B cell (primary cell): Measurements from ENCODE around the gene TM2D1. TPM values are rescaled to one million over a fixed set of nuclear protein-coding genes. Genes with fewer than 3 reads are reported as not detected.

Experiments
- ATAC-seq: fragments of 200-7000 bp; cut with Tn5 transposase; one replicate; pipeline ENCODE4 v1.10.0; 2021; ENCODE audit warnings: low read depth, mild to moderate bottlenecking, moderate number of reproducible peaks, moderate library complexity
- CTCF ChIA-PET: fragments of 350-600 bp; sonication (Branson Sonifier 250); formaldehyde crosslinking; loops from one replicate; lab custom pipeline; 2021; ENCODE audit warnings: antibody characterized with exemption, inconsistent platforms; lab: Charles Lee
- POLR2A ChIA-PET: fragments of 350-600 bp; sonication (Branson Sonifier 250); formaldehyde crosslinking; loops from one replicate; lab custom pipeline; 2021; ENCODE audit warnings: antibody characterized with exemption; lab: Charles Lee
- DNase-seq: peaks from one replicate; pipeline ENCODE4 v3.0.0; 2013
- H2AFZ ChIP-seq: 2 replicates; pipeline ENCODE4 v1.6.1; 2012; ENCODE audit warnings: mild to moderate bottlenecking, low read depth, low read length; ENCODE audit not compliant: insufficient read depth, poor library complexity, severe bottlenecking
- H3K27ac ChIP-seq, 2 donors: 1 replicate in 1 of 2; 2 replicates in 1 of 2; pipeline ENCODE4 v1.5.1; 2012 to 2013; ENCODE audit warnings: low read length in 2 of 2, mild to moderate bottlenecking in 2 of 2, moderate library complexity in 1 of 2
- H3K27me3 ChIP-seq, 4 experiments: fragments of 200-600 bp in 1 of 4; sonication (generic) in 1 of 4; replicated peaks in 1 of 4; 1 replicate in 2 of 4; 2 replicates in 2 of 4; pipeline versions ENCODE4 v1.6.1 to v1.7.0; 2013 to 2016; ENCODE audit warnings: low read length in 3 of 4, mild to moderate bottlenecking in 2 of 4, mixed read lengths in 1 of 4, moderate library complexity in 1 of 4; ENCODE audit not compliant: insufficient read depth in 4 of 4, control insufficient read depth in 3 of 4; ENCODE audit errors: control extremely low read depth in 1 of 4
- H3K36me3 ChIP-seq, 2 experiments: replicated peaks in 1 of 2; 1 replicate in 1 of 2; 2 replicates in 1 of 2; pipeline versions ENCODE4 v1.6.1 to v1.7.1; 2013; ENCODE audit warnings: low read length in 1 of 2; ENCODE audit not compliant: insufficient read depth in 2 of 2, control insufficient read depth in 1 of 2; ENCODE audit errors: control extremely low read depth in 1 of 2, extremely low read depth in 1 of 2
- H3K4me1 ChIP-seq, 2 donors: fragments of 200-600 bp in 1 of 2; sonication (generic) in 1 of 2; 1 replicate in 1 of 2; 2 replicates in 1 of 2; pipeline versions ENCODE4 v1.5.1 to v1.6.1; 2013 to 2017; ENCODE audit warnings: low read length in 2 of 2; ENCODE audit not compliant: control insufficient read depth in 2 of 2, insufficient read depth in 2 of 2
- H3K4me2 ChIP-seq: replicated peaks from 2 replicates; pipeline ENCODE3; 2012; ENCODE audit warnings: mild to moderate bottlenecking, low read depth, low read length; ENCODE audit not compliant: poor library complexity, severe bottlenecking
- H3K4me3 ChIP-seq, 5 experiments: fragments of 200-600 bp in 1 of 5; sonication (generic) in 1 of 5; 1 replicate in 3 of 5; 2 replicates in 2 of 5; pipeline versions ENCODE4 v1.5.1 to v1.7.0; 2011 to 2016; ENCODE audit warnings: low read length in 4 of 5, mild to moderate bottlenecking in 4 of 5, low read depth in 2 of 5, control low read depth in 1 of 5, moderate library complexity in 1 of 5; ENCODE audit not compliant: insufficient read depth in 1 of 5; ENCODE audit errors: control extremely low read depth in 1 of 5, extremely low read depth in 1 of 5
- H3K79me2 ChIP-seq: fragments of 200-600 bp; sonication (generic); one replicate; pipeline ENCODE4 v1.6.0; 2016; ENCODE audit warnings: low read length; ENCODE audit not compliant: control insufficient read depth, insufficient read depth
- H3K9ac ChIP-seq: fragments of 200-600 bp; sonication (generic); 2 replicates; pipeline ENCODE4 v1.6.1; 2017; ENCODE audit warnings: mild to moderate bottlenecking, low read length, moderate library complexity
- H3K9me3 ChIP-seq, 3 donors: one replicate each; pipeline versions ENCODE4 v1.6.1 to v1.7.1; 2013; ENCODE audit warnings: low read length in 2 of 3; ENCODE audit not compliant: control insufficient read depth in 2 of 3, insufficient read depth in 1 of 3; ENCODE audit errors: control extremely low read depth in 1 of 3
- H4K20me1 ChIP-seq: 2 replicates; pipeline ENCODE4 v1.6.0; 2012; ENCODE audit warnings: mild to moderate bottlenecking, low read length; ENCODE audit not compliant: insufficient read depth, control insufficient read depth, poor library complexity, severe bottlenecking
- H3K27ac Mint-ChIP-seq: one replicate; pipeline ENCODE4 v1.8.0; 2021; ENCODE audit warnings: mixed read lengths
- H3K27me3 Mint-ChIP-seq: one replicate; pipeline ENCODE4 v1.8.0; 2021; ENCODE audit warnings: mixed read lengths
- H3K4me1 Mint-ChIP-seq: one replicate; pipeline ENCODE4 v1.8.0; 2021; ENCODE audit warnings: mixed read lengths
- H3K4me3 Mint-ChIP-seq: one replicate; pipeline ENCODE4 v1.8.0; 2021; ENCODE audit warnings: mixed read lengths
- H3K9me3 Mint-ChIP-seq: one replicate; pipeline ENCODE4 v1.8.0; 2022; ENCODE audit warnings: mixed read lengths; ENCODE audit not compliant: insufficient read depth
- EZH2 ChIP-seq: IDR thresholded peaks from 2 replicates; pipeline ENCODE4 v1.6.1; 2012; ENCODE audit warnings: borderline replicate concordance, low read depth, mild to moderate bottlenecking, moderate library complexity, low read length; ENCODE audit not compliant: insufficient read depth, poor library complexity, severe bottlenecking
- WGBS: methylation state at CpG from one replicate; pipeline ENCODE4 v1.1.5; 2013; ENCODE audit warnings: missing lambda C conversion rate; ENCODE audit not compliant: insufficient coverage; 5-methylcytosine and 5-hydroxymethylcytosine counted together
- intact Hi-C: fragments of 100-400 bp; cut with micrococcal nuclease; formaldehyde crosslinking; loops from one replicate; pipeline ENCODE4 v1.10.0; 2022
- polyA plus RNA-seq: library from polyadenylated mRNA; depleted of rRNA; stranded (reverse); fragments of >200 nt; gene quantifications from 2 replicates; pipeline ENCODE4 v1.2.3, GENCODE V29; 2012
- total RNA-seq, 2 donors: library from RNA; stranded (reverse); fragments of 120-200 nt in 1 of 2; gene quantifications; 1 replicate in 1 of 2; 2 replicates in 1 of 2; pipeline versions ENCODE4 v1.2.3 to v1.2.4, GENCODE V29; 2013 to 2022
- TF ChIP-seq, protein P1 (sequence below): fragments of 200-600 bp; IDR thresholded peaks from one replicate; pipeline ENCODE4 v1.8.0; 2022; ENCODE audit warnings: antibody characterized with exemption, mild to moderate bottlenecking

Gene TM2D1
- total and polyA plus RNA-seq, 2 donors (not counting 1 experiment from before 2014, with no cell fraction given) = 30.8 to 53.3 TPM

- Mint-ChIP-seq H3K27me3 (no peaks in the 10 kb centered on the region), H3K4me3 (no peak overlapping the region), H3K4me1 (no peaks in the 10 kb centered on the region), H3K27ac (no peak overlapping the region), H3K9me3 (no peaks in the 10 kb centered on the region)
- Histone ChIP-seq H3K79me2 (peaks cover 6% of the 10 kb centered on the region), H2AFZ (no peak overlapping the region), H3K4me3 (no peak overlapping the region), H3K27ac (no peak overlapping the region), H3K36me3 (no peaks in the 10 kb centered on the region), H3K4me2 (no peak overlapping the region), H3K9me3 (no peaks in the 10 kb centered on the region), H3K4me1 (no peaks in the 10 kb centered on the region), H3K9ac (no peak overlapping the region), H4K20me1 (no peaks in the 10 kb centered on the region), H3K27me3 (no peaks in the 10 kb centered on the region)
- ATAC-seq (no peak), DNase-seq (no peak)
- ChIA-PET POLR2A (no interaction called here), CTCF (interaction anchor here (1.0 kb wide), 1 partner anchor 13 kb away, joined by 3 read pairs; no protein-coding TSS in a partner anchor)
- intact Hi-C loops = no loop called here
- TF ChIP-seq, protein P1, sequence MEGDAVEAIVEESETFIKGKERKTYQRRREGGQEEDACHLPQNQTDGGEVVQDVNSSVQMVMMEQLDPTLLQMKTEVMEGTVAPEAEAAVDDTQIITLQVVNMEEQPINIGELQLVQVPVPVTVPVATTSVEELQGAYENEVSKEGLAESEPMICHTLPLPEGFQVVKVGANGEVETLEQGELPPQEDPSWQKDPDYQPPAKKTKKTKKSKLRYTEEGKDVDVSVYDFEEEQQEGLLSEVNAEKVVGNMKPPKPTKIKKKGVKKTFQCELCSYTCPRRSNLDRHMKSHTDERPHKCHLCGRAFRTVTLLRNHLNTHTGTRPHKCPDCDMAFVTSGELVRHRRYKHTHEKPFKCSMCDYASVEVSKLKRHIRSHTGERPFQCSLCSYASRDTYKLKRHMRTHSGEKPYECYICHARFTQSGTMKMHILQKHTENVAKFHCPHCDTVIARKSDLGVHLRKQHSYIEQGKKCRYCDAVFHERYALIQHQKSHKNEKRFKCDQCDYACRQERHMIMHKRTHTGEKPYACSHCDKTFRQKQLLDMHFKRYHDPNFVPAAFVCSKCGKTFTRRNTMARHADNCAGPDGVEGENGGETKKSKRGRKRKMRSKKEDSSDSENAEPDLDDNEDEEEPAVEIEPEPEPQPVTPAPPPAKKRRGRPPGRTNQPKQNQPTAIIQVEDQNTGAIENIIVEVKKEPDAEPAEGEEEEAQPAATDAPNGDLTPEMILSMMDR = no peak
- TF ChIP-seq EZH2 = no peak
- WGBS = no CpG with 5 or more reads among the region's 2 CpGs
These were observed 33.0 kb upstream of the TM2D1 start for GRCh38 chr1:61757950-61758349.

GRCh38 chr1:61756773-61757172, 31.8 kb upstream of the TM2D1 start:
- Histone ChIP-seq H3K4me3 (no peak overlapping the region), H3K27me3 (no peaks in the 10 kb centered on the region), H2AFZ (no peak overlapping the region), H3K27ac (no peak overlapping the region), H3K4me2 (no peak overlapping the region), H4K20me1 (no peaks in the 10 kb centered on the region), H3K4me1 (no peaks in the 10 kb centered on the region), H3K79me2 (peaks cover 6% of the 10 kb centered on the region), H3K9ac (no peak overlapping the region), H3K36me3 (no peaks in the 10 kb centered on the region), H3K9me3 (no peaks in the 10 kb centered on the region)
- CTCF ChIA-PET = no interaction called here
- H3K4me1 Mint-ChIP-seq = no peaks in the 10 kb centered on the region
- POLR2A ChIA-PET = no interaction called here
- WGBS = 88% methylated on average over 2 of the region's 3 CpGs
- H3K9me3 Mint-ChIP-seq = no peaks in the 10 kb centered on the region
- H3K27ac Mint-ChIP-seq = no peak overlapping the region
- H3K27me3 Mint-ChIP-seq = no peaks in the 10 kb centered on the region
- intact Hi-C loops = no loop called here
- DNase-seq (no peak), ATAC-seq (no peak)
- no peak overlapping the region for H3K4me3 Mint-ChIP-seq
- TF ChIP-seq EZH2 = no peak
- TF ChIP-seq, protein P1 = no peak
